GM12878 (cell line): ENCODE data around the gene DFFA. TPM values are rescaled to one million over a fixed set of nuclear protein-coding genes. Genes with fewer than 3 reads are reported as not detected.
A peak's percentile ranks its signal among the peaks of the same experiment; 100 is the strongest.

Source experiments
- ATAC-seq: fragments of 200-7000 bp; cut with Tn5 transposase; 3 replicates; pipeline ENCODE4 v1.9.1; 2020; ENCODE audit warnings: mild to moderate bottlenecking, moderate library complexity
- BruUV-seq: library from RNA; stranded (reverse); fragments of 400-500 nt; replicated peaks from 2 replicates; lab custom pipeline; 2021; lab: Mats Ljungman, UMichigan
- CTCF ChIA-PET: fragments of 300-600 bp; sonication (Branson Sonifier 250); formaldehyde crosslinking; extraction: SDS; loops from one replicate; lab custom pipeline; 2021; ENCODE audit warnings: inconsistent platforms; lab: Yijun Ruan, JAX
- POLR2A ChIA-PET: fragments of 350-600 bp; formaldehyde crosslinking; extraction: SDS; loops from one replicate; lab custom pipeline; 2021; ENCODE audit warnings: inconsistent platforms; lab: Charles Lee
- RAD21 ChIA-PET: fragments of 300-600 bp; sonication (Branson Sonifier 250); formaldehyde crosslinking; loops from one replicate; lab custom pipeline; 2023; ENCODE audit warnings: antibody characterized with exemption; ENCODE audit not compliant: unreplicated experiment; lab: Charles Lee
- SMC1A ChIA-PET: fragments of 300-600 bp; sonication (Branson Sonifier 250); formaldehyde crosslinking; loops from one replicate; lab custom pipeline; 2023; ENCODE audit not compliant: unreplicated experiment, uncharacterized antibody; lab: Charles Lee
- DNase-seq: peaks from one replicate; pipeline ENCODE4 v3.0.0-alpha.2; 2011; ENCODE audit warnings: low read depth, low spot score
- FAIRE-seq: peaks from 3 replicates; lab custom pipeline; 2011; peaks lifted over from hg19 to GRCh38; lab: Jason Lieb, UNC
- H2AFZ ChIP-seq: 2 replicates; pipeline ENCODE4 v1.6.0; 2011; ENCODE audit warnings: low read depth, low read length, control low read depth; ENCODE audit not compliant: control insufficient read depth
- H3K27ac ChIP-seq: 2 replicates; pipeline ENCODE4 v1.5.1; 2011; ENCODE audit warnings: control low read depth; ENCODE audit not compliant: control insufficient read depth, insufficient read depth
- H3K27me3 ChIP-seq, 2 experiments: replicated peaks in 1 of 2; 2 replicates each; pipeline versions ENCODE4 v1.6.0 to v1.6.1; 2011; ENCODE audit warnings: low read length in 1 of 2; ENCODE audit not compliant: control insufficient read depth in 2 of 2, insufficient read depth in 2 of 2
- H3K36me3 ChIP-seq, 2 experiments: 2 replicates each; pipeline ENCODE4 v1.5.1; 2011; ENCODE audit warnings: low read length in 1 of 2; ENCODE audit not compliant: control insufficient read depth in 2 of 2, insufficient read depth in 2 of 2
- H3K4me1 ChIP-seq: 2 replicates; pipeline ENCODE4 v1.6.1; 2011; ENCODE audit warnings: mild to moderate bottlenecking, low read length, moderate library complexity, mixed read lengths; ENCODE audit not compliant: control insufficient read depth, insufficient read depth
- H3K4me2 ChIP-seq: 2 replicates; pipeline ENCODE4 v1.6.0; 2011; ENCODE audit warnings: control low read depth; ENCODE audit not compliant: control insufficient read depth, insufficient read depth
- H3K4me3 ChIP-seq: fragments of 200-600 bp; sonication (generic); 2 replicates; pipeline ENCODE4 v1.5.1; 2016
- H3K79me2 ChIP-seq: 2 replicates; pipeline ENCODE4 v1.6.0; 2011; ENCODE audit warnings: low read length; ENCODE audit not compliant: control insufficient read depth, insufficient read depth
- H3K9ac ChIP-seq: 2 replicates; pipeline ENCODE4 v1.8.0; 2011; ENCODE audit warnings: low read length, control low read depth, mixed read lengths; ENCODE audit not compliant: control insufficient read depth, insufficient read depth
- H3K9me3 ChIP-seq: replicated peaks from 3 replicates; pipeline ENCODE4 v1.5.1; 2011; ENCODE audit warnings: mild to moderate bottlenecking, low read length; ENCODE audit not compliant: control insufficient read depth, insufficient read depth
- H4K20me1 ChIP-seq: 2 replicates; pipeline ENCODE4 v1.6.0; 2011; ENCODE audit not compliant: control insufficient read depth, insufficient read depth
- ATF3 ChIP-seq: IDR thresholded peaks from 2 replicates; pipeline ENCODE4 v1.6.1; 2011; ENCODE audit warnings: low read depth, mild to moderate bottlenecking, low read length, moderate library complexity, borderline replicate concordance; ENCODE audit errors: extremely low read depth
- EGR1 ChIP-seq, 2 experiments: IDR thresholded peaks; 1 replicate in 1 of 2; 2 replicates in 1 of 2; pipeline ENCODE4 v1.6.1; 2011 to 2012; ENCODE audit warnings: low read depth in 2 of 2, low read length in 2 of 2, borderline replicate concordance in 1 of 2, mild to moderate bottlenecking in 1 of 2, moderate library complexity in 1 of 2
- ETV6 ChIP-seq, 2 experiments: fragments of 450-650 bp in 1 of 2; IDR thresholded peaks in 1 of 2; conservative IDR thresholded peaks in 1 of 2; 2 replicates each; pipeline ENCODE4 v1.6.1; 2014; ENCODE audit warnings: antibody characterized with exemption in 1 of 2, borderline replicate concordance in 1 of 2, low read depth in 1 of 2, mild to moderate bottlenecking in 1 of 2, moderate library complexity in 1 of 2
- IKZF1 ChIP-seq: fragments of 450-650 bp; conservative IDR thresholded peaks from 2 replicates; pipeline ENCODE4 v1.6.1; 2017; ENCODE audit warnings: antibody characterized with exemption, mild to moderate bottlenecking
- IRF4 ChIP-seq: IDR thresholded peaks from 2 replicates; pipeline ENCODE4 v1.6.1; 2011; ENCODE audit warnings: low read depth, low read length
- RCOR1 ChIP-seq: conservative IDR thresholded peaks from 2 replicates; pipeline ENCODE4 v1.6.1; 2012; ENCODE audit warnings: low read depth, low read length, improper control_type of control experiment
- REST ChIP-seq: IDR thresholded peaks from 2 replicates; pipeline ENCODE4 v1.6.1; 2012; ENCODE audit warnings: mild to moderate bottlenecking, low read depth, low read length
- RUNX3 ChIP-seq: IDR thresholded peaks from 2 replicates; pipeline ENCODE4 v1.6.1; 2012; ENCODE audit warnings: low read length, inconsistent platforms
- YY1 ChIP-seq: IDR thresholded peaks from 2 replicates; pipeline ENCODE4 v1.6.1; 2011; ENCODE audit warnings: low read depth, mild to moderate bottlenecking, low read length
- WGBS: methylation state at CpG from one replicate; pipeline ENCODE4 v1.1.6; 2016; ENCODE audit warnings: low lambda C conversion rate; ENCODE audit not compliant: insufficient replicate concordance, insufficient coverage; ENCODE audit errors: missing lambda C conversion rate; 5-methylcytosine and 5-hydroxymethylcytosine counted together
- in situ Hi-C: fragments of 300-500 bp; cut with MboI; formaldehyde crosslinking; loops from 9 replicates; pipeline ENCODE4 v1.14.3; 2018; ENCODE audit warnings: mixed read lengths
- intact Hi-C: fragments of 100-400 bp; cut with micrococcal nuclease; formaldehyde crosslinking; loops from one replicate; pipeline ENCODE4 v1.14.2; 2022; ENCODE audit not compliant: unreplicated experiment
- polyA plus RNA-seq, 11 experiments: library from polyadenylated mRNA; depleted of rRNA in 4 of 11; unstranded in 6 of 11; stranded (reverse) in 5 of 11; fragments of >200 nt; fragmentation: Nextera tagmentation in 4 of 11; fragmentation: Illumina TruSeq in 1 of 11; extraction: Ambion mirVana in 4 of 11; extraction: Trizol in 1 of 11; gene quantifications; 1 replicate in 1 of 11; 2 replicates in 10 of 11; pipeline versions ENCODE4 v1.2.1 to v1.2.3, GENCODE V29; 2011 to 2016; ENCODE audit warnings: inconsistent platforms in 2 of 11, missing spikeins in 2 of 11, low read depth in 1 of 11
- total RNA-seq, 4 experiments: library from RNA; depleted of rRNA in 3 of 4; stranded (reverse); fragments of >200 nt in 3 of 4; fragmentation: Illumina TruSeq in 1 of 4; extraction: Trizol in 1 of 4; gene quantifications; 2 replicates each; pipeline versions ENCODE4 v1.2.1 to v1.2.3, GENCODE V29; 2013 to 2021
- TF ChIP-seq, protein P1 (sequence below): fragments of 450-650 bp; IDR thresholded peaks from 2 replicates; pipeline ENCODE4 v1.6.1; 2017; ENCODE audit warnings: low read depth, mild to moderate bottlenecking, moderate library complexity

Gene DFFA
- total and polyA plus RNA-seq, 10 of the 15 experiments (the other 5 are each of a cell fraction or from before 2014, with no cell fraction given) = 37.4 to 83.8 (median 52.4) TPM

DNA sequence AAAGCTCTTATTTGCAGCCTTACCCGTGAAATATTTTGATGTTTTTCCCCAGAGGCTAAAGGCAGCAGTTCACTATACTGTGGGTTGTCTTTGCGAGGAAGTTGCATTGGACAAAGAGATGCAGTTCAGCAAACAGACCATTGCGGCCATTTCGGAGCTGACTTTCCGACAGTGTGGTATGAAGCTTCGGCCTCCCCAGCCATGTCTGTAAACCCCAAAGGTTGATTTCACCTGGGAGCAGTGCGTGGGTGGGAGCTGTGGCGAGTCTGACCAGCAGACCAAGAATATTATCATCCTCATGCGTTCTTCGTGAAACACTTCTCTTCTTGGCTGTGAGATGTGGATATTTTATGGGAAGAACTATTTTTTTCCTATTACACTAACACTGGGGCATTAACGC is 38.5 kb downstream of the DFFA start:
- TF ChIP-seq IRF4 = 0 out of 2 replicates have a peak, but pooled peaks have one; percentile 30
- no peak for TF ChIP-seq ETV6 (conservative IDR thresholded peaks at IDR 0.05 in 1 of 2, IDR thresholded peaks at IDR 0.05 in 1 of 2; ENCODE audit: borderline replicate concordance in 1 of 2, low read depth in 1 of 2)
- peak; percentile 47 for TF ChIP-seq RUNX3
- TF ChIP-seq, protein P1, sequence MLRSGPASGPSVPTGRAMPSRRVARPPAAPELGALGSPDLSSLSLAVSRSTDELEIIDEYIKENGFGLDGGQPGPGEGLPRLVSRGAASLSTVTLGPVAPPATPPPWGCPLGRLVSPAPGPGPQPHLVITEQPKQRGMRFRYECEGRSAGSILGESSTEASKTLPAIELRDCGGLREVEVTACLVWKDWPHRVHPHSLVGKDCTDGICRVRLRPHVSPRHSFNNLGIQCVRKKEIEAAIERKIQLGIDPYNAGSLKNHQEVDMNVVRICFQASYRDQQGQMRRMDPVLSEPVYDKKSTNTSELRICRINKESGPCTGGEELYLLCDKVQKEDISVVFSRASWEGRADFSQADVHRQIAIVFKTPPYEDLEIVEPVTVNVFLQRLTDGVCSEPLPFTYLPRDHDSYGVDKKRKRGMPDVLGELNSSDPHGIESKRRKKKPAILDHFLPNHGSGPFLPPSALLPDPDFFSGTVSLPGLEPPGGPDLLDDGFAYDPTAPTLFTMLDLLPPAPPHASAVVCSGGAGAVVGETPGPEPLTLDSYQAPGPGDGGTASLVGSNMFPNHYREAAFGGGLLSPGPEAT = 0 out of 2 replicates have a peak, but pooled peaks have one; percentile 43
- TF ChIP-seq ATF3 = no peak
- TF ChIP-seq REST = no peak
- no peak for TF ChIP-seq RCOR1
- no peak for TF ChIP-seq IKZF1
- TF ChIP-seq EGR1 (IDR thresholded peaks at IDR 0.05; ENCODE audit: borderline replicate concordance in 1 of 2, low read depth in 2 of 2, low read length in 2 of 2) = peak in 1 of 2 experiments; percentile 89; a peak in 2 of 3 replicates
- TF ChIP-seq YY1 = peak; percentile 55; the same call in 1 of the 2 replicates
- intact Hi-C loops (no loop called here), in situ Hi-C loops (loop anchor here (5.0 to 10.0 kb wide), 2 partner anchors 59 to 431 kb away; no protein-coding TSS in a partner anchor)
- 26% methylated on average over 11 of the region's 11 CpGs for WGBS
- ChIA-PET CTCF (interaction anchor here (0.7 to 10.5 kb wide), 9 partner anchors 9 to 648 kb away, joined by 3 to 292 read pairs (median 5); no protein-coding TSS in a partner anchor), RAD21 (interaction anchor here (0.6 to 7.6 kb wide), 6 partner anchors 23 to 776 kb away, joined by 3 to 191 read pairs (median 3); no protein-coding TSS in a partner anchor), POLR2A (interaction anchor here (0.6 to 2.8 kb wide), 7 partner anchors 13 to 483 kb away, joined by 3 to 10 read pairs (median 3); partner anchors contain the start of gene DFFA), SMC1A (interaction anchor here (0.6 to 9.0 kb wide), 10 partner anchors 9 to 127 kb away, joined by 3 to 122 read pairs (median 4); partner anchors contain the start of genes DFFA, PEX14 and PGD)
- peak overlapping the region; percentile 16; the same call in 1 of the 2 replicates for H3K4me3 ChIP-seq
- H3K4me2 ChIP-seq = peak overlapping the region; percentile 68
- H3K36me3 ChIP-seq = no peaks in the 10 kb centered on the region
- ATAC-seq = peak; percentile 37
- peak overlapping the region; percentile 35 for H2AFZ ChIP-seq
- no peaks in the 10 kb centered on the region for H3K27me3 ChIP-seq
- 0 out of 2 replicates have a peak overlapping the region, but pooled peaks have one; percentile 40 for H3K27ac ChIP-seq
- no TSS peak for BruUV-seq
- no peak for FAIRE-seq
- peaks cover 7% of the 10 kb centered on the region for H3K79me2 ChIP-seq
- H4K20me1 ChIP-seq = no peaks in the 10 kb centered on the region
- H3K9me3 ChIP-seq = no peaks in the 10 kb centered on the region
- DNase-seq = no peak
- H3K4me1 ChIP-seq = peaks cover 21% of the 10 kb centered on the region
- H3K9ac ChIP-seq = 0 out of 2 replicates have a peak overlapping the region, but pooled peaks have one; percentile 25
